SK-N-SH (cell line): Measurements from ENCODE around the gene PBX3.

Experiments used
- CTCF ChIP-seq: fragments of 200-600 bp; sonication (generic); IDR thresholded peaks from 2 replicates; pipeline ENCODE4 v1.6.1; 2017; ENCODE audit warnings: antibody characterized with exemption, mild to moderate bottlenecking, moderate library complexity
- ELF1 ChIP-seq: IDR thresholded peaks from 2 replicates; pipeline ENCODE4 v1.4.0; 2012
- MAX ChIP-seq: IDR thresholded peaks from 2 replicates; pipeline ENCODE4 v1.4.0; 2012; ENCODE audit warnings: low read depth
- POLR2AphosphoS5 ChIP-seq: IDR thresholded peaks from 2 replicates; pipeline ENCODE4 v1.6.1; 2012; ENCODE audit warnings: low read depth, low read length
- RFX5 ChIP-seq: IDR thresholded peaks from 2 replicates; pipeline ENCODE4 v1.6.1; 2012; ENCODE audit warnings: mild to moderate bottlenecking, improper control_type of control experiment, low read length
- SIN3A ChIP-seq: IDR thresholded peaks from 2 replicates; pipeline ENCODE4 v1.6.1; 2012; ENCODE audit warnings: low read depth, mild to moderate bottlenecking, low read length, moderate library complexity, borderline replicate concordance
- SMC3 ChIP-seq: IDR thresholded peaks from 2 replicates; pipeline ENCODE4 v1.6.1; 2012; ENCODE audit warnings: low read depth, low read length, improper control_type of control experiment
- ZBTB33 ChIP-seq: IDR thresholded peaks from 2 replicates; pipeline ENCODE4 v1.4.0; 2012; ENCODE audit warnings: low read depth, borderline replicate concordance

GRCh38 chr9:125758986-125759763 is 12.0 kb downstream of the PBX3 start:
- TF ChIP-seq CTCF (no peak), ZBTB33 (no peak), POLR2AphosphoS5 (no peak), SIN3A (no peak), RFX5 (no peak), SMC3 (no peak), ELF1 (no peak), MAX (no peak)
